NCI-H82 treated with DMSO at 0.1 percent for 48 hours (cell line): ENCODE data around the gene HCRT.
"Not testable (repeated sequence)": the region's sequence is repeated elsewhere in the genome, so short reads cannot be mapped to it uniquely, and the experiment has no call there.

Experiments
- DNase-seq: peaks from one replicate; lab custom pipeline; 2025; ENCODE audit not compliant: unreplicated experiment; lab: John Stamatoyannopoulos, UW

The HCRT gene, protein sequence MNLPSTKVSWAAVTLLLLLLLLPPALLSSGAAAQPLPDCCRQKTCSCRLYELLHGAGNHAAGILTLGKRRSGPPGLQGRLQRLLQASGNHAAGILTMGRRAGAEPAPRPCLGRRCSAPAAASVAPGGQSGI

DNA sequence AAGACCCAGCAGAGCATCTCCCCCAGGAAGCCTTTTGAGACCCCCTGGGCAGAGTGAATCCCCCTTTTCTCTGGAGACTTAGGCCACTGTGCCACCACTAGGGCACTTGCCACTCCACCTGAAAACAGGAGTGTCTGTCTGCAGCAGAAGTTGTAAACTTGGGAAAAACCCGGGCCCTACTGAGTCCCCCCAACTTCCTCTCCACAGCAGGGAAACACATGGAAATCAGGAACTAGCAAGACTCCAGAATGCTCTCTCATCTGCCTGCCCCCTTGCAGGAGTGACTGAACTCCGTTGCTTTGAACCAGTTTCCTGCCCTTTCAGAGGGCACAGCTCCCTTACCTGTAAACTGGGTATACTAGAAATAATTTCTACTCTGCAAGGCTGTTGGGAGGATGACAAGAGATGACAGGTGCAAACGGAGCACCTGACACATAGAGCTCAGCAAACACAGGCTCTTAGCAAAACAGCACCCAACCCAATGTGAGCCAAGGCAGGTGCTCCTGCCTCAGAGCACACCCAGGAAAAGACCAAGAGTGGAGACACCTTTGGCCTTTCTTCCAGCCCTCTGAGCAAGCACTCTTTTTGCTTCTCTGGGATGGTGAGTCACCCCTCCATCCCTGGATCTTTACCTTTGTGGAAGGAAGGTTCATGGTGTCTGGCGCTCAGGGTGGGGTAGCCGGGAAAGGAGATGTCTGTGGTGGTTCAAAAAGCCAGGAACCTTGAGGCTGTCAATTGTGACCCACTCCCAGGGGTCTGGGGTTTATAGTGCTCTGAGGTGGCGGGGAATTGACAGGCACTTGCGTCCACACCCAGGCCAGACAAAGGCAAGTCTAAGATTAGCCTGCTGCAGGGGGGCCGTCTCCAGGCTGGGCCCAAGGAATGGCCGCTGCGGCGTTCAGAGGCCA is at the start of gene HCRT:
TSS of gene HCRT (minus strand) at position 740 of the 908 bp plus-strand sequence. CDS start at position 653, 87 bp downstream.
- DNase-seq = no peak

DNA sequence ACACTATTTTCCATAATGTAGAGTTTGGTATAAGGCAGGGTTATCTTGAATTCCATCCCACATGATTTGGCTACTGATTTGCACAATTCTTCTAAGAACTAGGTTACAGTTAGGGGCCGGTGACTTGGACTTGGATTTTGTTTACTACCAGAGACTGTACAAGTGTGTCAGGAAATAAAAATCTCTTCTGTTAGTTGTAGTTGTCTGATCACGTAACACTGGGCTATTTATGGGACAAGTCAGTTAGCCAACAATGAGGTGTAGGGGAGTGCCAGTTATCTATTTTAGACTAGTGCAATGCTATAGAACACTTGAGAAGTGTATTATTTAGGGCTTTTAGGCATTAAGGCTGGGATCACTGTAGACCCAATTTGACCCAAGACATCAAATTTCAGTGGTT is 48.7 kb upstream of the HCRT start:
- DNase-seq = no peak

DNA sequence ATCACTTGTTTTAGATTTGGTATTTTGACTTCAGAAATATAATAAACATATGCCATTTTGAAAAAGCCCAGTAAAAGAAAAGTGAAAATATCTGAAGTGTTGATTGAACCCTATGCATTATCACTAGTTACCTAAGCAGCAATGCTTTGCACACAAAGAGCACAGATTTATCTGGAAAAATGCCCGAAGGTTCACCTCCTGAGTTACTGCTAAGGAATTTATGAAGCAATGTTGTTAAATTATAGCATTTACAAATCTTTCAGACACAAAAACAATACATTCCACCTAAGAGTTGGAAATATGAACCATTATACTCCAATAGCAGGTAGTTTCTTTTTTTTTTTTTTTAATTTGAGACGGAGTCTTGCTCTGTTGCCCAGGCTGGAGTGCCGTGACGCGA is 47.9 kb upstream of the HCRT start:
- DNase-seq = no peak

DNA sequence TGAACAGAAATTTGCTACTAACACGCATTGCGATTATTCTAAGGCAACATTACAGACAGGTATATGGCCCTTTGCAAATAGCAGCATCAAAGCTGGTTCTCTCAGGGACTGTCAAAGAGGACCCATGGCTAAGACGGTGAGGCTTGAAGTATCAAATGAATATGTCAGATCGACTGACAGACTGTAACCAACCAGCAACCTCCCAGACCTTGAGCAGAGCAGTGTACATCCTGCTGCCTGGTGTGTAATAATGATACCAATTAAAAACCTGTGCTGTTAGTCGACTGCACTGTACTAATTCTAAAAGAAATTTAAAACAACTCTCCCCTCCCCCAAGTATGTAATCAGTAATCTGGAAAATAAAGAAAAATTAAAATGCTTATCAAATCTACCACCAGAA is 45.0 kb upstream of the HCRT start:
- no peak for DNase-seq

DNA sequence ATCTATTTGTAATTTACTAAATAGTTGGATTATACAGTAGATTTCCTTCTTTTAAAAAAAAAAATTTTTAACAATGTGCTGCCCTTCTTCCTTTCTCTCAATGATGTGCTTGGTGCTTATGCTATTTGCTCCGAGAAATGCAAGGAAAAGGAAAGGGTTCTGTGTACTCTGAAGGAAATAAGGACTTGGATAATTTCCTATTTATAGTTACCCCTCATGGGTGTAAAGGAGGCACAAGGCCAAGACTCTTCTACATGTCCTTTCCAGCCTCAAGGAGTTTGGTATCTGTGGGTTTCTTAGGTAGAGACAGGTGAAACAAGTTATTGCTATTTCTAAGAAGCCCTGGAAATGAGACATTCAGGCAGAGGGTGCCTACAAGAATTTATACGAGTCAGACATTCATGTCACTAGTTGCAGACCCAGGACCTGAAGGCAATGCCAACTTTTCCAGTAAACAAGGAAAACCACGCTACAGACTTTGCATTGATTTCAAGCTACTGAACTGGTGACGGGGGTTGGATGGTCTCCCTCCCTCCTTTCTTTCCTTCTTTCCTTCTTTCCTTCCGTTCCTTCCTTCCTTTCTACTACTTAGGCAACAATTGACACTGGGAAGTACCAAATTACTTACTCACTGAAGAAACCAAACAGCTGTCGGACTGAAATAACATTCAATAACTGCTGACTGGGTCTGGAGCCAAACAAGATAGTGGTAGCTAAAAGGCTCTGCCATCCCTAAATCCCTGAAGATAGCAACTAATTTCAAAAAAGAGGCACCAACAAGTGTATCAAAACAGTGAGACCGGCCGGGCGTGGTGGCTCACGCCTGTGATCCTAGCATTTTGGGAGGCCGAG is 42.8 kb upstream of the HCRT start:
- no peak for DNase-seq

DNA sequence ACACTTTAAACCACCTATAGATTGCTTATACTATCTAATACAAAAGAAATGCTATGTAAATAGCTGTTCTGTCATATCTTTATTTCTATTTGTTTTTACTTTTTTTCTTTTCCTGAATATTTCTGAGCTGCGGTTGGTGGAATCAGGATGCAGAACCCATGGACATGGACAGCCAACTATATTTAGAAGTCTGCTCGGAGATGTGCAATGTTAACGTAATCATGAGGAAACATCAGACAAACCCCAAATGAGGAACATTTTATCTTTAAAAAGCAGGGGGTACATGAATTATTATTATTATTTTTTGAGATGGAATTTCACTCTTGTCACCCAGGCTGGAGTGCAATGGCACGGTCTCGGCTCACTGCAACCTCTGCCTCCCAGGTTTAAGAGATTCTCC is 40.4 kb upstream of the HCRT start:
- no peak for DNase-seq

DNA sequence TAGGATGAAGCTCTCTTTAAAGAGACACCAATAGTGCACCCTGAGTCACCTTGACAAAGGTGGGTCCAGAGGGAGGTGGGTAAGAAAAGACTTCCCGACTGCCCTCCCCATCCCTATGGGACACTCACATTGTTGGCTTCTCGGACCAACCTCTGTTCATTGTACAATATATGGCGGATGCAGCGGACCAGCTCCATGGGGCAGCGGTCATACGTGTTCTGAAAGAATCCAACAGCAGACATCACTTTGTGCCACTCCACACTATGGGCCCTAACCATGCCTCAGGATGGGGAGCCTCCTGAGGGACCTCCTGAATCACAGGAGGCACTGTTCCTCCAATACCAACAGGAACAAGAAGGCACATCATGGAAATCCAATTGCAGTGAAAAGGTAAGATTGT is 39.4 kb upstream of the HCRT start:
- no peak for DNase-seq

DNA sequence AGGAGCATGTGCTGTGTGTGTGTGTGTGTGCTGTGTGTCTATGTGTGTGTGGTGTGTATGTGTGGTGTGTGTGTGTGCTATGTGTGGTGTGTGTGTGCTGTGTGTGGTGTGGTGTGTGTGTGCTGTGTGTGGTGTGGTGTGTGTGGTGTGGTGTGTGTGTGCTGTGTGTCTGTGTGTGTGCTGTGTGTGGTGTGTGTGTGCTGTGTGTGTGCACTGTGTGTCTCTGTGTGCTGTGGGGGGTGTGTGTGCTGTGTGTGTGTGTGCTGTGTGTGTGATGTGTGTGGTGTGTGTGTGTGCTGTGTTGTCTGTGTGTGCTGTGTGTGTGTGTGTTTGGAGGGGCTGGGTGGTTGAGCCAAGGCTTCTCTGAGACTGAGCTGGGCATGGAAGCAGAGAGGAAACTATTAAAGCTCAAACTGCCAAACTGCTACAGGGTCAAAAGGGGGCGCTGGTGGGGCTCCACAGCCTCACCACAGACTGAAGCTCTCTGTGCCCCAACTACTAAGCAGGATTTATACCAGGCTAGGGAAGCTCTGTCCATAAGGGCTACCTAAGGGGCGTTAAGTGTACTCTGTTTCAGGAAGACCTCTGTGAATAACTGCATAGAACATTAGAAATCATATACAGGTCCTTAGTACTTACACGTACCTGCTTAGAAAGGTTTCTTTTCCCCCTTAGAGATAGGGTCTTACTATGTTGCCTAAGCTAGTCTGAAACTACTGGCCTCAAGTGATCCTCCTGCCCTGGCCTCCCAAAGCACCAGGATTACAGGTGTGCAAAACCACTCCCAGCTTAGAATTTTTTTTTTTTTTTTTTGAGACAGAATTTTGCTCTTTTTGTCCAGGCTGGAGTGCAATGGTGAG is 36.9 kb upstream of the HCRT start:
- DNase-seq = peak; percentile 38

DNA sequence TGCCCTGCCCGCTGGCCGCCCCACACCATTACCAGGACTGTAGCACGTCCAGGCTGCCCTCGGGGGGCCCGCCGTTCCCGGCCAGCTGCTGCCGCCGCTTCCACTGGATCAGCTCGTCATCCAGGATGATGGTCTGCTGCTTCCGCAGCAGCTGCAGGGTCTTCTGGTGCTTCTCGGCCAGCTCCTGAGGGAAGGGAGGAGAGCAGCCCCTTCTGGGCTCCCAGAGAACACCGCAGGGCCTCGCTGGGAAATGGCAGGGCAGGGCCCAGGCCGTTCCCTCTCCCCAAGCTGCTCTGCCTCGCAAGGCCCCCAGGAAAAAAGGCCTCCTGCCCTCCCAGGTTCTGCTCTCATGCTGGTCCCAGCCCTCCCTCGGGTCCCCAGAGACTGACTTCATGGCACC is 34.0 kb upstream of the HCRT start:
- DNase-seq = not testable (repeated sequence)

DNA sequence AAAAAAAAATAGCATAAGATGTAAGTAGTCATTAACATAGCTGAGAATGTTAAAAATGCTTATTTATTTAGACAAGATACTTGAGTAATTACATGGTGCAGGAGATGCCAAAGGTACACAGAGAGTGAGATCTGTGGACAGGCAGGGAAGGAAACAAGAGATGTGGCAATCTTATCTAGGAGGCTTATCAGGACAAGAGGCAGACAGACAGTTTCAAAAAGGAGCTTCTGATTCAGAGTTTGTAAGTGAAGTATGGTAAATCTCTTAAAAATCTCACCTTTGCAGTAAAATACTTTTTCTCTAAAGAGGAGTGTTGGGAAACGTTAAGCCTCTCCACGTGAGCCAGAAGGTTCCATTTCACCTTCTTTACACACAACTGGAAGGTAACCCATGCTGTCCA is 28.9 kb upstream of the HCRT start:
- no peak for DNase-seq

DNA sequence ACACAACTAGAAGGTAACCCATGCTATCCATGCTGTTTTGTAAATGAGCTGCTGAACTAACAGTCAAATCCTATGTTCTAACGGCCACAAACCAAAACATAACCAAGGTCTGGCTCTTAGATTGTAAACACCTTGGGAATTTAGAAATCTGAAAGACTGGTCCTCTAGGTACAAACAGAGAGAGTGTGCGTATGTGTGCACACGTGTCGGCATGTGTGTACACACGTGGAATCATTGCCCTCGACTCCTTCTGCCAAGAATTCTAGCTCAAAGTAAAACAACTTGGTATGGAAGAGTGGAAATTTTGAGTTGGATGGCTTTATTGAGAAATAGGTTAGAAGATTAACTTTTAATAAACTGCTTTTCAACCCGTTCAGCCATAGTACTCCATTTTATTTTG is 27.1 kb upstream of the HCRT start:
- no peak for DNase-seq

DNA sequence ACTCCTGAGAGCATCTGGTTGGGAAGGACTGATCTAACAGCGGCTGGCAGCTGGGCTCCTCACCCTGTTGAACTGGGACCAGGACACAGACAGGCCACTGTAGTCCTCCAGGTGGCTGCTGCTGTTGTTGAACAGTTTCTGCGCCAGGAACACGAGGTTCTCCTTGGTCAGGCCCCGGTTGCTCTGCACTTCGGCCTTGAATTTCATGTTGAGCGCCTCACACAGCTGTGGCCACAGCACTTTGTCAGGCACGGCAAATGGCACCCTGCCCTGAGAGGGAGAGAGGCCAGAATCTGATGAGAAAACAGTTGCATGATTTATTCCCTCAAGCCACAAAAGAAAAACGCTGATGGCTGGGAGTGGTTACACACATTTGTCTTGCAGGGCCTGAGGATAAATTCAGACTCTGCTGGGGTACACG is 26.7 kb upstream of the HCRT start:
- not testable (repeated sequence) for DNase-seq

DNA sequence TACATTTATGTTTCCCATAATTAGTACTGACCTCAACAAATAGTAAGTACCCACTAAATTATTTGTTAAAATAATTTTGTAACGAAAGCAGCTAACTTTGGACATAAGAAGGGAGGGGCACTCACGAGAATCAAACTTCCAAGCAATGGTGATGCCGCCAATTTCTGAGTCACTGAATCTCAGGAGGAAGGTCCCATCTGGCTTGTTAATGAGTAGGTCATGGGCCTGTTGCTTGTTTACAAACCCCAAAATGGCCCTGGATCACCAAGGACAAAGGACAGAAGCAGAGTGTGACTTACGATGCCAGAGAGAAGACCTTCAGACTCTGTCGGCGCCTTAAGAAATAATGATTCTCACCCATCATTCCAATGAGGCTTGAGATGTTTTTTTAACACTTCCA is 24.8 kb upstream of the HCRT start:
- no peak for DNase-seq

DNA sequence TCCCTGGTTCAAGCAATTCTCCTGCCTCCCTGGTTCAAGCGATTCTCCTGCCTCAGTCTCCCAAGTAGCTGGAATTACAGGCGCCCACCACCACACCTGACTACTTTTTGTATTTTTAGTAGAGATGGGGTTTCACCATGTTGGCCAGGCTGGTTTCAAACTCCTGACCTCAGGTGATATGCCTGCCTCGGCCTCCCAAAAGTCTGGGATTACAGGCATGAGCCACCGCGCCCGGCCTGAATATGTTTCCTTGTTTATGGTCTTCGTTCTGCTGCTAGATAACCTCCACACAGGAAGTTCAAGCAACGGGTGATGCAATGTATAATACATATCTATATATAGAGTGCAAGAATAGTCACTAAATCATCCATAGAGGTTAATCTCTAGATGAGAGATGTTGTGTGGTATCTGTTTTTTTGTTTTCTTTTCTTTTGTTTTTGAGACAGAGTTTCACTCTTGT is 20.9 kb upstream of the HCRT start:
- DNase-seq = not testable (repeated sequence)

DNA sequence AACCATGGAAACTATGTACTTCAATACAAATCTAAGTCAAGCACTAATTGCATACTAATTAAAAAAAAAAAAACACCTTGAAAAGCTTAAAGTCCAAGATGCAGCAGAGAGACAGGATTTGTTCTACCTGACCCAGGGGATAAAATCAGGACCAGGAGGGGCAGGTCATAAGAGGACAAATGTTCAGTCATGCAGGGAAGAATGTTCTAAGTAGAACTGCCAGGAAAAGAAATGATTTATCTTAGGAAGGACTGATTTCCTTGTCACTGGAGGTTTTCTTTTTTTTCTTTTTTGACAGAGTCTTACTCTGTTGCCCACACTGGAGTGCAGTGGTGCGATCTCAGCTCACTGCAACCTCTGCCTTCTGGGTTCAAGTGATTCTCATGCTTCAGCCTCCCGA is 18.1 kb upstream of the HCRT start:
- no peak for DNase-seq

DNA sequence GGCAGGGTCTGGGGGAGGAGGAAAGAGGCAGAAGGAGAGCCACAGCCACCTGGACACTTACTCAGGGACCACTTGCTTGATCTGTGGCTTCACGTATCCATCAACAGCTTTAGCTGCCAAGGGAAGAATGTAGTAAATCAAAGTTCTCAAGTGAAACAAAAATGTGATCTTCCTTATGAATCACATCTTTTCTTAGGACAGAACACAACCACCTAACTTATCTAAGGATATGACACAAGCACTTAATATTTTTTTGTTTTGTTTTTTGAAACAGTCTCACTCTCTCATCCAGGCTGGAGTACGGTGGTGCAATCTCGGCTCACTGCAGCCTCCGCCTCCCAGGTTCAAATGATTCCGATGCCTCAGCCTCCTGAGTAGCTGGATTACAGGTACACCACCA is 17.4 kb upstream of the HCRT start:
- DNase-seq = no peak

DNA sequence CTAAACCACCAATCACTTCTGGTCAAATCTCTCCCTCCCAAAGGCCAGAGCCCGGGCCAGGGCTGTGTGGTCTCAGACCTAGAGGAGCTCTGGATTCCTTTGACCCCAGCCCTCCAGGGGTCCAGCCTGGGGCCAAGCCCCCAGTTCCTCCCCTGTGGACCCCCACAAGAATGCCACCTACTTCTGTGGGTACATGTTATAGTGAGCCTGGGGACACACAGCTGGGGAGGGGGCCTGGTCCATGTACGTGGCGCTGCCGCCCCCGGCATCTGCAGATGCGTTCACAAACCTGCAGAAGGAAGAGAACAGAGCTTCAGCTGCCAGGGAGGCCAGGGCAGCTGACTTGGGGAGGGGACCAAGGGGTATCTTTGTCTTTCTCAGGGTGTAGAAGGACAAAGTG is 16.9 kb upstream of the HCRT start:
- no peak for DNase-seq

DNA sequence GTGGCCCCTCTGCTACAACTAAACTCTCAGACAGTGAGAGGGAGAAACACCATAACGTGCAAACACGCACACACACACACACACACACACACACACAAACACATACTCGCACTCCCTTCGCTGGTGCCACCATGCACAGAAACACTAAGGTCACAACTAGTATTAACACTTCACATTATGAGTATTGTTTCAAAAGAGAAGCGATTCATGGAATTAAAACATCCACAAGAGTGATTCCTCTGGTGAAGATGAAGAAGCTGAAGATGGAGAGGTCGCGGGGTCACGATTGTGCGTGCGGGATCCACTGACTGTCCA is 16.2 kb upstream of the HCRT start:
- DNase-seq = no peak

DNA sequence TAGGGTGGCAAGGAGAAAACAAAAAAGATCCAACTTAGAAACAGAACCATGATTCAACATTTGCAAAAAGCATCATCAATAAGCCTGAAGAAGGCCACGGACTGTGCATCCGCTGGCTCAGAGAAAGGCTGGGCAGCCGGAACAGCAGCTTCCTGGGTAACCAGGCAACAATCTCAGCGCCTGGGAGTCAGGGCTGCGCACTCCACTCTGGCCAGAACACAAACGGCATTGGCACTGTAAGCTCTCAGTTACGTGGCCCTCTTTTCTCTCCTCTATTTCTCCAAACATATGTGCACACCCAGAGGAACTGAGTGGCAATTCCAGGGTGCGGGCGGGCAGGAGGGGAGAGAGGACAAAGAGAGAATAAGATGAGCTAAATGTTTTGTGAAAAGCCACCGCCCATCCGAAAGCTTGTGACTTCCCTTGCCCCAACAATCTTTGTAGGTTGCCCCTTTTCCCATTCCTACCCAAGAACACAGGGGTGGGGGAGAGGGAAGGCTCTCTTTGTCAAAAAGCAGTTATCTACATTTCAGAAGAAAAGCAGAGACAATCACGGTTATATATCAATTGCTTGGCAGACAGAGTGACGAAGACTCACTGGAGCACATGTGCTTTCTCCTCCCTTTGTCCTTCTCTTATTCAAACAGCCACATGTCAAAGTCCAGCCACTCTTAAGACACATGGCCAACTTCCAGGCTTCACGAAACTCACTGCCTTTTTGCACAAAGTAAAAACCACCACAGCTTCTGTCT is 15.6 kb upstream of the HCRT start:
- no peak for DNase-seq

DNA sequence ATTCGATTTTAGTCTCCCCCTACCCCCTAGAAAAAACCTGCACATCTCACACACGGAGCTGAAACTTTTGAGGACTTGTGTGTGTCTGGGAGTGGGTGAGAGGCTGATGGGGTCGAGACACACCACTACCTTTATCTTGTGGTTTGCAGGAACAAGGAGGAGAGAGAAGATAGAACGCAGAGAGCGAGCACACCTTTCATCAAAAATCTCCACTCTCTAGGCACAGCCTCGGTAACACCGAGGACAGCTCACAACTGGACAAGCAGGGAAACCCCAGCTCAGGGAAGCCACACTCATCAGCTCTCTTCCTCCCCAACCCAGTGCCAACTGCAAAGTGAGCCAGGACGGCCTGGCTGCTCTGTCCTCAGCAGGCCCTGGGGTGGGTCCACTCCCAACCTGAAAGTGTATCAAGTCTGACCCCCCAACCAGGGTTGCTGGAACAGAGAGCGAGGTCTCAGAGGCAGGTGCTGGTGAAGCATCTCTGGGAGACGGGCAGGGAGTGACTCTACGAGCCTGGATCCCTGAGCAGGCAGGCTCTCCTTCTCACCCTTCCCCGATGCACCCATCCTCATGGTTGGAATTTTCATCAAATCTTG is 14.3 kb upstream of the HCRT start:
- DNase-seq = no peak
